GDM1 (cell line): ENCODE data around the gene MYO1D.
"Not testable (repeated sequence)": the region's sequence is repeated elsewhere in the genome, so short reads cannot be mapped to it uniquely, and the experiment has no call there.

Experiments
- DNase-seq: peaks from one replicate; lab custom pipeline; 2025; lab: John Stamatoyannopoulos, UW

The MYO1D gene

GRCh38 chr17:32876417-32877163 lies at the start of gene MYO1D:
Gene MYO1D, minus strand, starts transcription at chr17:32877124. Its CDS starts 252 bp downstream, at chr17:32876872.
- DNase-seq, result no peak

GRCh38 chr17:32926183-32926582 lies 49.3 kb upstream of the MYO1D start:
- DNase-seq, result no peak

GRCh38 chr17:32923905-32924304 lies 47.0 kb upstream of the MYO1D start:
- not testable (repeated sequence) for DNase-seq

GRCh38 chr17:32921017-32921416 lies 44.1 kb upstream of the MYO1D start:
- DNase-seq, result no peak

- no peak for DNase-seq
Observed at GRCh38 chr17:32920293-32920692, 43.4 kb upstream of the MYO1D start.

GRCh38 chr17:32919876-32920275 lies 43.0 kb upstream of the MYO1D start:
- not testable (repeated sequence) for DNase-seq

- DNase-seq, result no peak
Observed at GRCh38 chr17:32917842-32918241, 40.9 kb upstream of the MYO1D start.

GRCh38 chr17:32917081-32917480 lies 40.2 kb upstream of the MYO1D start:
- no peak for DNase-seq

- no peak for DNase-seq
Observed at GRCh38 chr17:32916134-32916533, 39.2 kb upstream of the MYO1D start.

- no peak for DNase-seq
Observed at GRCh38 chr17:32915245-32915644, 38.3 kb upstream of the MYO1D start.

GRCh38 chr17:32914181-32914580 lies 37.3 kb upstream of the MYO1D start:
- DNase-seq, result no peak

- no peak for DNase-seq
Observed at GRCh38 chr17:32913593-32913992, 36.7 kb upstream of the MYO1D start.

- no peak for DNase-seq
Observed at GRCh38 chr17:32912218-32912897, 35.4 kb upstream of the MYO1D start.

GRCh38 chr17:32910769-32911168 lies 33.8 kb upstream of the MYO1D start:
- DNase-seq, result no peak

GRCh38 chr17:32909787-32910369 lies 33.0 kb upstream of the MYO1D start:
- DNase-seq, result no peak

- no peak for DNase-seq
Observed at GRCh38 chr17:32907583-32907982, 30.7 kb upstream of the MYO1D start.

GRCh38 chr17:32904891-32905290 lies 28.0 kb upstream of the MYO1D start:
- DNase-seq, result no peak

- DNase-seq, result no peak
Observed at GRCh38 chr17:32903774-32904673, 27.1 kb upstream of the MYO1D start.

- no peak for DNase-seq
Observed at GRCh38 chr17:32901743-32902142, 24.8 kb upstream of the MYO1D start.

GRCh38 chr17:32899236-32900013 lies 22.5 kb upstream of the MYO1D start:
- DNase-seq, result no peak

GRCh38 chr17:32896647-32897258 lies 19.8 kb upstream of the MYO1D start:
- no peak for DNase-seq
